ENCODE results near the gene HMGN2. TPM values are rescaled to one million over a fixed set of nuclear protein-coding genes. Genes with fewer than 3 reads are reported as not detected.

HMGN2 gene
- total and polyA plus RNA-seq, 2 of the 13 experiments (the other 11 are each of a cell fraction or from before 2014, with no cell fraction given), result 63.4 to 343 TPM

- no peak overlapping the region for H3K4me2 ChIP-seq (ENCODE audit: low read depth, low read length)
- CTCF ChIA-PET (ENCODE audit: low intra/inter-chr PET ratio, low total read pairs), result no interaction called here
- ATAC-seq (no peak), DNase-seq (ENCODE audit: low spot score) (no peak), FAIRE-seq (no peak)
- no peaks in the 10 kb centered on the region; a peak in 1 of 5 replicates for H3K27me3 ChIP-seq (ENCODE audit: control insufficient read depth in 1 of 2, insufficient read depth in 2 of 2, low read length in 2 of 2)
- no TSS peak for BruUV-seq (replicated peaks)
- H3K4me1 ChIP-seq (ENCODE audit: insufficient read depth, low read length), result peaks cover 26% of the 10 kb centered on the region
- no peak overlapping the region for H3K4me3 ChIP-seq (replicated peaks in 1 of 3; ENCODE audit: insufficient read depth in 1 of 3, low read depth in 2 of 3, low read length in 3 of 3)
- H3K36me3 ChIP-seq (replicated peaks in 1 of 2; ENCODE audit: control insufficient read depth in 1 of 2, insufficient read depth in 2 of 2, low read length in 2 of 2), result peaks cover 11 to 62% of the 10 kb centered on the region in 2 experiments
- no peak overlapping the region for H3K9ac ChIP-seq (ENCODE audit: insufficient read depth, low read depth, low read length)
- WGBS (ENCODE audit: low lambda C conversion rate), result 98% methylated on average over 5 of the region's 5 CpGs
- TF ChIP-seq KMT2A (CRISPR knock-in tag; IDR thresholded peaks at IDR 0.05) (no peak), IRF2 (CRISPR knock-in tag; IDR thresholded peaks at IDR 0.05) (no peak), POLR2A (IDR thresholded peaks at IDR 0.05; ENCODE audit: insufficient read depth in 1 of 2, low read depth in 2 of 2, low read length in 2 of 2) (0 out of 4 replicates have a peak, but pooled peaks of 1 of the 2 experiments have one; percentile 6), NR2F1 (CRISPR knock-in tag; IDR thresholded peaks at IDR 0.05) (no peak), BCL3 (CRISPR knock-in tag; IDR thresholded peaks at IDR 0.05) (no peak), CREBL2 (CRISPR knock-in tag; IDR thresholded peaks at IDR 0.05; ENCODE audit: borderline replicate concordance) (no peak), HDAC2 (CRISPR knock-in tag; IDR thresholded peaks at IDR 0.05) (no peak)
- H4K20me1 ChIP-seq (ENCODE audit: insufficient read depth, low read length), result peaks cover 12% of the 10 kb centered on the region
- POLR2A ChIA-PET, result no interaction called here
- no peak overlapping the region for H2AFZ ChIP-seq (ENCODE audit: low read length)
- no peak overlapping the region for H3K27ac ChIP-seq (ENCODE audit: extremely low read length, insufficient read depth, low read length)
- in situ Hi-C loops (cut with HindIII; ENCODE audit: extremely low pct_ligation_motif_present, low pct_unique_long_range_greater_than_20kb) (no loop called here), intact Hi-C loops (cut with micrococcal nuclease; ENCODE audit: unreplicated experiment) (no loop called here)
- no peaks in the 10 kb centered on the region for H3K9me3 ChIP-seq (ENCODE audit: low read length)
- H3K79me2 ChIP-seq (ENCODE audit: insufficient read depth, low read length), result peaks cover 15% of the 10 kb centered on the region
Observed at GRCh38 chr1:26469558-26469957, 2.7 kb upstream of the HMGN2 start.

All from HepG2 (cell line).